ENCODE measurements around the gene OR6M1.

Gene OR6M1, protein sequence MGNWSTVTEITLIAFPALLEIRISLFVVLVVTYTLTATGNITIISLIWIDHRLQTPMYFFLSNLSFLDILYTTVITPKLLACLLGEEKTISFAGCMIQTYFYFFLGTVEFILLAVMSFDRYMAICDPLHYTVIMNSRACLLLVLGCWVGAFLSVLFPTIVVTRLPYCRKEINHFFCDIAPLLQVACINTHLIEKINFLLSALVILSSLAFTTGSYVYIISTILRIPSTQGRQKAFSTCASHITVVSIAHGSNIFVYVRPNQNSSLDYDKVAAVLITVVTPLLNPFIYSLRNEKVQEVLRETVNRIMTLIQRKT

DNA sequence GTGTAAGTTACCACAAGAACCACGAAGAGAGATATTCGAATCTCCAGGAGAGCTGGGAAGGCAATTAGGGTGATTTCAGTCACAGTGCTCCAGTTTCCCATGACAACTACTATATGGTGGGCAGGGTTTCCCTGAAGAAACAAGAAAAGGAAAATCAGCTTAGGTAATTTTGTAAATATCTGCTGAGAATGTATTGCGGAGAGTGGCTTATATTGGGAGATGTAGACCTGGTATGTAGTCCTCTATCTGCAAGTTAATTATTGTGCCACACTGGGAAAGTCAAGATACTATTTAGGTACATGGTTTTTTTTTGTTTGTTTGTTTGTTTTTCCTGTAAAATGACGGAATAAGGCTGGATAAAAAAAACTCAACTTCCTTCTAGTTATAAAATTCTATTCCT is at the start of gene OR6M1:
Gene OR6M1 (minus strand): TSS at position 101 of the 400 bp plus-strand sequence. CDS start 0 bp downstream, at position 101.
- no peak for DNase-seq

DNA sequence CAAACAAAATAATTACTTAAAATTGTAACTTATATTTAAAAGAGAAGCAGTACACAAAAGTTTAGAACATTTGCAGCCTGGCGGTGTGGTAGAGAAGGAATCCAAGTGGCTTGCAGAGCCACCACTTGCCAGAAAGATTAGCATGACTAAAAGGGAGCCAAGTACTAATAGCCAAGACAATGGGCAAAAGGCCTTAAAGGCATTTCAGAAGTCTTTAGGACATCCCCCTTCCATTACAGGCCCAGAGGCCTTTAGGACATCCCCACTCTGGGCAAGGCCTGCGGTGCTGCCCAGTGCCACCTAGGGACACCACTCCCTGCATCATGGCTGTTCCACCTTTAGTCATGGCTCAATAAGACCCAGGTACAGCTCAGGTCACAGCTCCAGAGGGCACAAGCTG is 46.9 kb upstream of the OR6M1 start:
- DNase-seq, result no peak

DNA sequence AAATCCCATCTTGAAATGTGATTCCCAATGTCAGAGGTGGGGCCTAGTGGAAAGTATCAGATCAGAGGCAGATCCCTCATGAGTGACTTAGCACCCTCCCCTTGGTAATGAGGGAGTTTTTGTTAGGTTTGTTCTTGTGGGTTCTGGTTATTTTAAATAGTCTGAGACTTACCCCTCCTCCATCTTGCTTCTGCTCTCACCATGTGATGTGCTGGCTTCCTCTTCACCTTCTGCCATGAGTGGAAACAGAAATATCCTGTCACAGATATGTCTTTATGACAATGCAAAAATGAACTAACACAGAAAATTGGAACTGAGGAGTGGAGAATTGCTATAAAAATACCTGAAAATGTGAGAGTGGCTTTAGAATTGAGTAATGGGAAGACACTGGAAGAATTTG is 46.2 kb upstream of the OR6M1 start:
- no peak for DNase-seq

DNA sequence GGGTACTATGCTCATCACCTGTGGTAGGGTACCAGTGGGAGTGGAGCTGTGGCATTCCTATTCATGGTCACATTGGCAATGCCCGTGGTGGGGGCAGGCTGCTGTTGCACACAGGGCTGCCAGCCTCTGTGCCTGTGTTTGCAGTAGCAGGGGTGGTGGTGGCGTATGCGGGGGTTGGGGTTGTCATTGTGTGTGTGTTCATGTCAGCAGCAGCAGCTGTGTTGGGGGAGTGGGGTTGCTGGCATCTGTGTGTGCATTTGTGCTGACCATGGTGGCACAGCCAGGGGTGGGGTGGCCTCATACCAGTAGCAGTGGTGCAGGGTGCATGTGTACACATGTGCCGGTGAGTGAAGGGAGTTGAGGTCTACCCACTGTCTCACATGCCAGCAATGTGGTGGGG is 45.0 kb upstream of the OR6M1 start:
- no peak for DNase-seq

DNA sequence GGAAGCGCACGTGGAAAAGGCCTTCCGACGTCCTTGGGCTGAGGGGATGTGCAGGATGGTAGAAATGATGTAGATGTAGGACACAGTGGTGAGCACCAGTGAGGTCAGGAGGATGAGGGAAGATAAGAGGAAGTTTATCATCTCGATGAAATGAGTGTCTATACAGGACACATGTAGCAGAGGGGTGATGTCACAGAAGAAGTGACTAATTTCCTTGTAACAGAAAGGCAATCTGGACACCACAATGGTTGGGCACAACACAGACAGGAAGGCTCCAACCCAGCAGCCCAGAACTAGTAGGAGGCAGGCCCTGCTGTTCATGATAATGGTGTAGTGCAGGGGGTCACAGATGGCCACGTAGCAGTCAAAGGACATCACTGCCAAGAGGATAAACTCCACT is 35.0 kb upstream of the OR6M1 start:
- DNase-seq, result no peak

DNA sequence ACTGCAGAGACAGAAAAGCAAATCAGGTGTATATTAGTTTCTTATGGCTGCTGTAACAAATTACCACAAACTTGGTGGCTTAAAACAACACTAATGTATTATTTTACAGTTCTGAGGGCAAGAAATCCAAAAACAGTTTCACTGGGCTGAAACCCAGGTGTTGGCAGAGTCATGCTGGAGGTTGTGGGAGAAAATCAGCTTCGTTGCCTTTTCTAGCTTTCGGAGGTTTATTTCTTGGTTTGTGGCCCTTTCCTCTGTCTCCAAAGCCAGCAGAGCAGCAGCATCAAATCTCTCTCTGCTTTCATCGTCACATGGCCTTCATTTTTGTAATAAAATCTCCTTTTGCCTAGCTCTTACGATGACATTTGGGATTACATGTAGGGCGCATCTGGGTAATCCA is 33.0 kb upstream of the OR6M1 start:
- no peak for DNase-seq

DNA sequence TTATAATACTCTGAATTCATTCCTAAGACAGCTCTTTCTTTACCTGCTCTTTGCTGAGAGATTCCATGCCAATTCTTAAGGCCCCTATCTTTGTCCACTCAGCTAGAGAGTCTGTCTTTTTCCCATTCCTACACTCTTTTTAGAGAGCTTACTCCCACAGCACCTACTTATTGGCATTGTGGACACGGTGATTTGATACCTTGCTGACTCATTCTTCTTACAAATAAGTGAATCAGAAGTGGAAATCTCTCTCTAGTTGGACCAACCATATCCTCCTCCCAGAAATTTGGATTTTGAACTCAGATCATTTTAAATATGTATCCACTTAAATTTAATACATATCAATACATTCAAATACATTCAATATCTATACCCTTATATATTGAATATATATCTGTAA is 32.5 kb upstream of the OR6M1 start:
- DNase-seq, result no peak

DNA sequence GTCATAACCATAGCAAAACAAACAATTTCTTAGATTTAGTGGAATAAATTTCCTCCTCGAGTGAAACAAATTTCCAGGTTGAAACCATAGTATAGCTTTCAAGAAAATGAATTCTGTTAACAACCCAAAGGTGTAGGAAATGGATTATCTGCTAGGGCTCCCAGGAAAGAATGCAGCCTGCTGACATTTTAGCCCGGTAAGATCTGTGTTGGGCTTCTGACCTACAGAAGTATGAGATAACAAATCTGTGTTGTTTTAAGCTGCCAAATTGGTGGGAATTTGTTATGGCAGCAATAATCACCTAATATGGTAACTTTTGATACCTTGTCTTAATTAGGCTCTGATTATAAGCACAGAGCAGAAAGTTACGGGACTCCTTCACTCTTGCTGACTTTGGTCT is 32.0 kb upstream of the OR6M1 start:
- DNase-seq, result no peak

DNA sequence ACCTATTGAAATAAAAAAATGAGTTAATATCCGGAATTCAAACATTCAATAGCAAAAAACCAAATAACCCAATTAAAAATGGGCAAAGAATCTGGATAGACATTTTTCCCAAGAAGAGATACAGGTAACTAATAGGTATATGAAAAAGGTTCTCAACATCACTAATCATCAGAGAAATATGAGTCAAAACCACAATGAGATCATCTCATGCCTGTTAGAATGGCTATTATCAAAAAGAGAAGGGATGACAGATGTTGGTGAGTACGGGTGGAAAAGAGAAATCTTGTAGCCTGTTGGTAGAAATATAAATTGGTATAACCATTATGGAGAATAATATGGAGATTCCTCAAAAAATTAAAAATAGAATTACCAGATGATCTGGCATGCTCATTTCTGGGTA is 26.9 kb upstream of the OR6M1 start:
- DNase-seq, result no peak

DNA sequence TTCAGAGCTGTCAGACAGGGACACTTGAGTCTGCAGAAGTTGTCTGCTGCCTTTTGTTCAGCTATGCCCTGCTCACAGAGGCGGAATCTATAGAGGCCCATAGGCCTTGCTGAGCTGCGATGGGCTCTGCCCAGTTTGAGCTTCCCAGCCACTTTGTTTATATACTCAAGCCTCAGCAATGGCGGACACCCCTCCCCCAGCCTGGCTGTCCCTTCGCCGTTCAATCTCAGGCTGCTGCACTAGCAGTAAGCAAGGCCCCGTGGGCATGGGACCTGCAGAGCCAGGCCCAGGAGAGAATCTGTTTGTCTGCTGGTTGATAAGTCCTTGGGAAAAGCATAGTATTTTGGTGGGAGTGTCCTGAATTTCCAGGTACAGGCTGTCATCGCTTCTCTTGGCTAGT is 23.6 kb upstream of the OR6M1 start:
- DNase-seq, result no peak

DNA sequence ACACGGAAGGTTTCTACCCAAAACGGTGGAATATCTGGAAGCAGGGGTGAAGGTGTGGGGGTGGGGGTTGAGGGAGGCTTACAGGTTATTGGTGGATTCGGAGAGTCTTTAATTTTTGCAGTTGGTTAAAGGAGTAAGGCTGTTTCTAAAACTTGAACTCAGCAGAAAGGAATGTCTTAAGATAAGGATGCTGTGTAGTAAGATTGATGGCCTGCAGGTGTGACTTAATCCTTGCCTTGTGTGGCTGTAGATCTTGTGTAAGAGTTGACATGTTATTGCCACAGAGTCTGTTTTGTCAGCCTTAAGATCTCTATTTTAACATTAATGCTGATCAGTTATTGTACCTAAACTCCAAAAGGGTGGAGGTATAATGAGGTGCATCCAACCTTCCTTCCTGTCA is 16.4 kb upstream of the OR6M1 start:
- no peak for DNase-seq

DNA sequence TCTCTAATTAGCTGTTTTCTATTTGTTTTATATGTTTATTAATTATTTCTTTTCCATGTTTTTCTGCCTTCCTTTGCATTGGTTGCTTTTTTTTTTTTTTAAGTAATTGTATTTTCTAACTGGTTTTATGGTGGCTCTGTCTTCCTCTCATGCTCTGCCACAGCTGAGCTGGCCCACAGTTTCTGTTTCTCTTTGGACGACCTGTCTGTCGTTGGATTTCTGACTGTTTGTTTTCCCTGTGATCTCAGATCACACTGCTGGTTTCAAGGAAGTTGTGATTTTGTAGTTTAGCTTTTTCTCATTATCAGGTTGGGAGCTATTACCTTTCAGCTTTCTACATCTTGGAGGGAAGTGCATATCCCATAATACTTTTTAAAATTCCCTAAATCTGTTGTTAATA is 15.9 kb upstream of the OR6M1 start:
- no peak for DNase-seq

DNA sequence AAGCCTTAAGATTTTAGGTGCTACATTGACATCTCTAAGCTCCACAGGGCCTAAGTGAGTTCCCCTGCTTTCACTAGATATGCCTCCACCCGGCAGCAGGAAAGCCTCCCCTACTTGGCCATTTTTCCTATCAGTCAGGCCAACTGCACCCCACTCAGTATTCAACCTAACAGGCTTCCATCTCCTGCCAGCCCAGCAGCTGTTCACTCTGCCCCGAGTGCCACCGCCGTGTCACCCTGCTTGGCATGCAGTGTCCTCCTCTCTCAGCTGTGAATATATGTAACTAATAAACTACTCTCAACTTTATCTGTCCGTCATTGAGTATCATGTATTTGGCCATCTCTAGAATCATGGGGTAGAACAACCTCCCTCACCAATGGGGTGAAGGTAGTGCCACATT is 9.0 kb upstream of the OR6M1 start:
- no peak for DNase-seq

DNA sequence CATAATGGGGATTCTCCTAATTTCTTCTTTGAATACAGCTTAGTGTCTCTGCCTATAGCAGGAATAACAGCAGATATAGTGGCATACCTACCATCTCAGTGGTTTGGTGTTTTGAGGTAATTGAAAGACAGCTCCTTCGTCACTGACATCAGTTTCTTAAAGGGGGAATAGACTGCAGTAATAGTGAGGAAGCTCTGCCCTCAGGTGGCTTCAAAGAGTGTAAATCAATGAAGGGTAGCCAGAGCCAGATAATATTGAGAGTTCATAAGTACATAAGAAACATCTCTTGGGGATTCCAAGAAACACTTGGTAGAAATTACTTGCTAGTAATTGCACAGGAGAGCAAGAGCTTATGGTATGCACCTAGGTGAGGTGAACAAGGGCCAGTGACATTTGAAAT is 4.4 kb downstream of the OR6M1 start:
- no peak for DNase-seq

DNA sequence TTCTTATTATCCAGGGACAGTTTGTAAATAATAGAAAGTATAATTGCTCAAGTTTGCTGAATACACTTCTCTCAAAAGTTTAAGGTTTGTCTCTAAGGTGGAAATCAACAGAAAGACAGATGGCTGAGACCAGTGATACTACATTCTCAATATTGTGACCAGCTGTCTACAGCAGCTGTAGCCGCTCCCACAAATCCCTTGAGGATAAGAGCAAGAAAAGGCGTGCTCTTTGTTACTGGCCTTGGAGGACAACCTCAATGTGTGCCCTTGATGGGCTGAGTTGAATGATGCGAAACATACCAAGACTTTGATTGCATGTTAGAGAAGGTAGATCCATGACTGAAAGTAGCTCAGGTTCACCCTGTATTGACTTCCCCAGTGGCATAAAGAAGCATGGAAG is 6.1 kb downstream of the OR6M1 start:
- DNase-seq, result no peak

DNA sequence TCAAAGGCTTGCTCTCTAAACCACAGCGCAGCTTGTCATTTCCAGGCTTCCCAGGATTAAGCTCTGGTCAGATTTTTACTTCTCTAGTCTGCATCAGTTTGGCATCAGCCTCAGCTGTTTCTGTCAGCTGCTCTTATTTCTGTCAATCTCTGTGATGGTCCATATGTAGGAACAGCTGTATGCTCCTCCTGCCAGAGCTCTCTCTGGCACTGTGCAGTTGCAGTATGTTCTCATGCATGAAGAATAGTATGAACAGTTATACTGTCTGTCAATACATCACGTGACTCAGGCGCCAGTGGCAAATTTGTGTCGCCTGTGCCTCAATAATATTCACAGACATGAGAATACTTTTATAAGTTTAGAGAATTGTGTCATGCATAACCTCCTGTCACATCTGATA is 6.7 kb downstream of the OR6M1 start:
- DNase-seq, result no peak

DNA sequence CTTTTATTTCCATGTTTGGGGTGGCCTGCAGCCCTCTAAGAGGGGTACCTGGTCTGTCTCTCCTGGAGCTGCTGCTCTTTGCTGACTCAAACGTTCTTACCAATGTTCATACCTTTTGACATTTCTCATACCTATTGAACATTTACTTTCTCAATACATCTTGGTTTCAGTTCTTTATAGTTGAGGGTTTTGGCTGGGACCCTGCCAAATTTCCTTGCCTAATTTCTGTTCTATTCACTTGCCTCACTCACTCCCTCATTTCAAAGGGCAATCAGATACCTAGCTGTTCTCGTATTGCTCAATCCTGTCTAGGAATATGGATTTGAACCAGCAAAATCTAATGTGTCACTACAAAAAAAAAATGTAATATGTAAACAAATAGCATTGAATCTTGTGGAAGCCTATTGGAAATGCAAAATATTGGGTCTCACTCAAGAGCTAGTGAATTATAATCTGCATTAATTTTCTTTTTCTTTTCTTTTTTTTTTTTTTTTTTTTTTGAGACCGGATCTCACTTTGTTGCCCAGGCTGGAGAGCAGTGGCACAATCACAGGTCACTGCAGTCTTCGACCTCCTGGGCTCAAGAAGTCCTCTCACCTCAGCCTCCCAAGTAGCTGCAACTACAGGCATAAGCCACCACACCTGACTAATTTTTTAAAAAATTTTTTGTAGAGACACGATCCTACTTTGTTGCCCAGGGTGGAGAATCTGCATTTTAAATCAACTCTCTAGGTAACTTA is 7.5 kb downstream of the OR6M1 start:
- no peak for DNase-seq

DNA sequence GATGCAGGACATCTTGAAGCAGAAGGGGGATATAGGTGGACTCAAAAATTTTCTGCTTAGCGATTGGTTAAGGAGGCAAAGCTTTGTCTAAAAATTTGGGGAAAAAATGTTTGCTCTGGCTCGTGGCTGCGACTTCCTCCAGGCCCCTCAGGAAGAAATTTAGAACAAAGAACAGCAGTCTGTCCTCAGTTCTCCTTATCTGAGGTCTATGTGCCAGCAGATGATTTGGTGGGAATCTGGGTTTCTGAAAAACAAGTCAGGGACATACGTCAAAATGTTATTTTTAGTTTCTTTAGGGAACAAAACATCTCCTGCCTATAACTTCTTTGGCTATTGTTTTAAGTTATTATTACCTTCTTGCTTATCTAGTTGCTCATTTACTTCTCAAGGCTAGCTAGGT is 8.1 kb downstream of the OR6M1 start:
- DNase-seq, result no peak

DNA sequence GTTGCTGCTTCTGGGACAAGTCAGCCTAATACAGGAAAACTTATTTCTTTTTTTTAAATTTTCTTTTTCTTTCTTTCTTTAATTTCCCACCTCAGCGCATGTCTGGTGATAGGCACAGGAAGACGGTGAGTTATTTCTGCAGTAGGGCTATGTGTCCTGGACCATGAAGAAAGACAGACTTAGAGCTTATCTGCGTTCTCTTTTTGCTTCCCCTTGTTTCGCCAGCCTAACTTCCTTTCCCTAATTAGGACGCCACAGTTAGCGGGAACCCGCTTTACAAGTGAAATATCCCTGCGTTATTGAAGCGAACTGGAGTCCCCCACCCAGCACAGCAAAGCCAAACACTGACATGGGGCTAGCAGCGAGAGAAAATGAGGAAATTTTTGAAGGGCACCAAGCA is 8.6 kb downstream of the OR6M1 start:
- DNase-seq, result no peak

DNA sequence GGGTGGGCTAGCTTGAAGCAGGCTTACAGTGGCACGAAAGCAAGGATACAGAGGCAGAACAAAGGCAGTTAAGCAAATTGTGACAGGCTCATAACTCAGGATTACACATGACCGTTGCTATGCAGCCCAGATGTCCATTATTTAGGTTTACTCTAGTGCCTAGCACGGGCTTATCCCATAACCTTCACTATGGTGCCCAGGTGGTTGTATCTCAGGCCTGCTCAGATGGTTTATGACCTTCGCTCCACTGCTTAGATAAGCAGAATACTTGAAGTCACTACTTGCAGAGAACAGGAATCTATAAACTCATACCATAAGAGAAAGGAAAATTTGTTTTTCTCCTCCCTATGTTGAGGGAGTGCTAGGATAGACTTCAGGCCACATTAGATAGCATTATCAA is 9.0 kb downstream of the OR6M1 start:
- DNase-seq, result no peak

DNA sequence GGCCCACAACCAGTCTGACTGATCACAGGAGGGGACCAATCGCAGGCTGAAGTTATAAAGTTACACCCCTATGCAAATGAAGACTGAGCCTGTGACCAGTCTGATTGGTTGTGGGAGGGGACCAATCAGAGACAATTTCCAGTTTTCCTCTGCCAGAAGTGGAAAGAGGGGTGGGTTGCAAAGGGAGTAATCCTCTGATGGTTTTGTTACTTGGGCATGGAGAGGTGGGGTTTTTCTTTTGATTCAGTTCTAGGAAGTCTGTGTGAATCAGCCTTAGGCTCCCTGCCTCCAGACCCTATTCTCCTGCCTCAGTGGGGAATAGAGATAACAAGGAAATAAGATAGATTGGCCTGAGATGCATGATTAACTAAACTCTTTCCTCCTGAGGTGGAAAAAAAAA is 9.9 kb downstream of the OR6M1 start:
- no peak for DNase-seq

DNA sequence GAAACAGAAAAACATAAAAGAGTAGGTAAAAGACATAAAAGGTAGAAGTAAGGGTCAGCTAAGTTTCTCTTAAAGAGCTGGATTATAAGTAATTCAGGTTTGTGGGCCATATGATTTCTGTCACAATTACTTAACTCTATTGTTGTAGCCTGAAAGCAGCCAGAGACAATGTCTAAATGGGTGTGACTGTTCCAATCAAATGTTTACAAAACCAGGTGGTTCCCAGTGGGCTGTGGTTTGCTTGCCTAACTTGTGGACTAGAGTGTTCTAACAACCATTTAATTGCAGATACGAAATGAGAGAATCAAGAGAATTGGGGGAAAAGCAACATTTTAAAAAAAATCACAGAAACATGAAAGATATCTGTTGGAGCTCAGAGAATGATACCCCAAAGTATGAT is 22.6 kb downstream of the OR6M1 start:
- no peak for DNase-seq

DNA sequence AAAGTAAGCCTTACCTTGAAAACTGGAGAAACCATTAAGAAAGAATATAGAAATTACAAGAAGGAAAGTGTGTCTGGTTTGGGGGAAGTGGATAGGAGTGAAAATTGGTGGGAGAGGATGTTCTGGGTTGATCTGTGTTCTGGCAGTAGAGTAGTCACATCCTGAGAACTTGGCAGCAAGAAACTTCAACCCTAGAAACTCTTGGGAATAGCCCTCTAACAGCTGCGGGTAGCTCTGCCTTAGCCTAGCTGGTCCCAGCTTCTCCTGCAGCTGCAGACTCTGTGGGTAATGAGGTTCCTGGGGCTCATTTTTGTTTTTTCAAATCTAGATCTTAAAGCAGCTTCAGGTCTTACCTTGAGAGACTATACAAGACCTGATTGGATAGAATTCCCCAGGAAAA is 27.6 kb downstream of the OR6M1 start:
- DNase-seq, result no peak

DNA sequence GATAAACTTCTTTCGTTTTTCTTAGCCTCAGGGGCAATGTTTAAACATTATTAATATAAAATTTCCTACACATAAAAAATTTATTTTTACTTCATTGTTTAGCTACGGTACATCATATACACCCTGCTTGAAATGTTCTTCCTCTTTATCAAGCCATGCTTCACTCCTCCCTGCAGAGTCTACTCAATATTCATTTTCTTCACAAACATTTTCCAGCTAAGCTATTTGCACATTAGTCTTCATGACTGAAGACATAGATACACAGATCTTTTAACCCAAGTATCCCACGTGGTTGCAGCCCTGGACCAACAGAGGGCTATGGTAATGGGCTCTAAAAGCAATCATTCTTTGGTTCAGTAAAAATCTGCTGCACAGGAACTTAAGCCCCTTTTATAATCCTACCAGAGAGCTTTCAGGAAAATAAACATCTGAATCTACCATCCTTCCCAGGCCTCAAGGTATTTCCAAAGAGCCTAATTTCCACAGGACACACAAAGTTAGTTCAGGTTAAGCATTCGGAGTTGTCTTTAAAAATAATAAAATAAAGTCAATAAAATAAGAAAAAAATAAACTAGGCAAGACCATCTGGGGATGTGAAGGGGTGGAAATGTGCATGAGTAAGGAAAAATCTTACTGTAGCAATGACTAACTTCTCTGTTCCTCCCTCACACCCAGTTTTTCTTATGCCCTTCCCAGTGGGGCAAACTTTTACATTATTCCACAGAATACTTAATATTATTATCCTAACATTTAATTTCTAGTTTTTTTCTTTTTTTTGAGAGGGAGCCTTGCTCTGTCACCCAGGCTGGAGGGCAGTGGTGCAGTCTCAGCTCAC is 30.2 kb downstream of the OR6M1 start:
- no peak for DNase-seq

Data from hippocampal formation (tissue), 2 donors.